H9 (cell line): Measurements from ENCODE around the gene THAP4. TPM values are rescaled to one million over a fixed set of nuclear protein-coding genes. Genes with fewer than 3 reads are reported as not detected.

Experiments
- DNase-seq: peaks from one replicate; pipeline ENCODE4 v3.0.0-alpha.2; 2017
- H2AFZ ChIP-seq: one replicate; pipeline ENCODE4 v1.6.1; 2013; ENCODE audit warnings: mild to moderate bottlenecking, low read length, control low read depth, moderate library complexity
- H2AK5ac ChIP-seq: 2 replicates; pipeline ENCODE4 v1.6.1; 2013; ENCODE audit warnings: low read length, control low read depth, mixed read lengths; ENCODE audit not compliant: insufficient read length
- H2BK120ac ChIP-seq: one replicate; pipeline ENCODE4 v1.6.1; 2013; ENCODE audit warnings: low read depth, mild to moderate bottlenecking, low read length, control low read depth, inconsistent platforms; ENCODE audit not compliant: poor library complexity, severe bottlenecking
- H2BK12ac ChIP-seq: 2 replicates; pipeline ENCODE4 v1.6.1; 2013; ENCODE audit warnings: low read length, control low read depth, mixed read lengths, low read depth; ENCODE audit not compliant: insufficient read length
- H2BK15ac ChIP-seq: 2 replicates; pipeline ENCODE4 v1.6.1; 2013; ENCODE audit warnings: low read depth, low read length, control low read depth
- H2BK20ac ChIP-seq: one replicate; pipeline ENCODE4 v1.6.1; 2013; ENCODE audit warnings: low read depth, mild to moderate bottlenecking, low read length, control low read depth, inconsistent platforms; ENCODE audit not compliant: poor library complexity, severe bottlenecking
- H2BK5ac ChIP-seq: 2 replicates; pipeline ENCODE4 v1.6.1; 2013; ENCODE audit warnings: low read length, control low read depth, mixed read lengths; ENCODE audit not compliant: insufficient read length
- H3K14ac ChIP-seq: 2 replicates; pipeline ENCODE4 v1.6.1; 2013; ENCODE audit warnings: low read length, control low read depth; ENCODE audit not compliant: insufficient read depth
- H3K18ac ChIP-seq: 2 replicates; pipeline ENCODE4 v1.6.1; 2013; ENCODE audit warnings: low read depth, mild to moderate bottlenecking, mixed read lengths, low read length, control low read depth; ENCODE audit not compliant: insufficient read length
- H3K23ac ChIP-seq: 2 replicates; pipeline ENCODE4 v1.6.1; 2013; ENCODE audit warnings: low read length, control low read depth, mixed read lengths, low read depth; ENCODE audit not compliant: insufficient read length
- H3K23me2 ChIP-seq: 2 replicates; pipeline ENCODE4 v1.6.1; 2013; ENCODE audit warnings: low read depth, mild to moderate bottlenecking, mixed read lengths, low read length, control low read depth; ENCODE audit not compliant: insufficient read length, poor library complexity, severe bottlenecking
- H3K27ac ChIP-seq: 2 replicates; pipeline ENCODE4 v1.5.1; 2013; ENCODE audit warnings: low read length, control low read depth, mixed read lengths, low read depth; ENCODE audit not compliant: insufficient read length
- H3K27me3 ChIP-seq: 2 replicates; pipeline ENCODE4 v1.6.1; 2013; ENCODE audit warnings: low read length, control low read depth, inconsistent platforms; ENCODE audit not compliant: insufficient read depth
- H3K4ac ChIP-seq: 2 replicates; pipeline ENCODE4 v1.6.1; 2013; ENCODE audit warnings: low read depth, mild to moderate bottlenecking, control low read depth, inconsistent platforms, low read length, moderate library complexity
- H3K4me1 ChIP-seq: 2 replicates; pipeline ENCODE4 v1.6.1; 2013; ENCODE audit warnings: low read length, control low read depth, inconsistent platforms; ENCODE audit not compliant: insufficient read depth
- H3K4me2 ChIP-seq: 2 replicates; pipeline ENCODE4 v1.6.1; 2013; ENCODE audit warnings: low read length, control low read depth, mixed read lengths; ENCODE audit not compliant: insufficient read length, insufficient read depth
- H3K56ac ChIP-seq: 2 replicates; pipeline ENCODE4 v1.6.1; 2013; ENCODE audit warnings: low read depth, mild to moderate bottlenecking, mixed read lengths, low read length, control low read depth; ENCODE audit not compliant: insufficient read length
- H3K79me1 ChIP-seq: 2 replicates; pipeline ENCODE4 v1.6.1; 2013; ENCODE audit warnings: low read depth, mild to moderate bottlenecking, moderate library complexity, low read length, control low read depth, inconsistent platforms; ENCODE audit not compliant: insufficient read depth, poor library complexity, severe bottlenecking
- H3K79me2 ChIP-seq: 2 replicates; pipeline ENCODE4 v1.6.1; 2013; ENCODE audit warnings: low read length, control low read depth, inconsistent platforms; ENCODE audit not compliant: insufficient read depth
- H3K9ac ChIP-seq: 2 replicates; pipeline ENCODE4 v1.6.1; 2013; ENCODE audit warnings: low read length, control low read depth, mixed read lengths; ENCODE audit not compliant: insufficient read length; ENCODE audit errors: extremely low read depth
- H3K9me3 ChIP-seq: one replicate; pipeline ENCODE4 v1.6.1; 2013; ENCODE audit warnings: low read depth, low read length, inconsistent platforms; ENCODE audit not compliant: control insufficient read depth
- H3T11ph ChIP-seq: one replicate; pipeline ENCODE4 v1.6.1; 2013; ENCODE audit warnings: mild to moderate bottlenecking, low read length, control low read depth, inconsistent platforms
- H4K20me1 ChIP-seq: one replicate; pipeline ENCODE4 v1.6.1; 2013; ENCODE audit not compliant: control insufficient read depth, insufficient read length, insufficient read depth
- H4K5ac ChIP-seq: 2 replicates; pipeline ENCODE4 v1.6.1; 2013; ENCODE audit warnings: low read depth, mild to moderate bottlenecking, mixed read lengths, low read length, control low read depth; ENCODE audit not compliant: insufficient read length
- H4K8ac ChIP-seq: replicated peaks from 2 replicates; pipeline ENCODE4 v1.6.1; 2013; ENCODE audit warnings: low read length, control low read depth, mixed read lengths, low read depth; ENCODE audit not compliant: insufficient read length
- H4K91ac ChIP-seq: 2 replicates; pipeline ENCODE4 v1.6.1; 2013; ENCODE audit warnings: low read depth, mild to moderate bottlenecking, moderate library complexity, mixed read lengths, low read length, control low read depth; ENCODE audit not compliant: insufficient read length
- H3K27ac Mint-ChIP-seq, 3 experiments: 2 replicates in 2 of 3; 3 replicates in 1 of 3; pipeline ENCODE4 v1.8.0; 2020 to 2021; ENCODE audit warnings: mixed read lengths in 3 of 3, mild to moderate bottlenecking in 1 of 3, moderate library complexity in 1 of 3
- H3K27me3 Mint-ChIP-seq: 2 replicates; pipeline ENCODE4 v1.8.0; 2021; ENCODE audit warnings: low read depth, mild to moderate bottlenecking, moderate library complexity, mixed read lengths
- H3K36me3 Mint-ChIP-seq, 3 experiments: 2 replicates in 2 of 3; 3 replicates in 1 of 3; pipeline ENCODE4 v1.8.0; 2020 to 2021; ENCODE audit warnings: low read depth in 3 of 3, mixed read lengths in 3 of 3; ENCODE audit not compliant: insufficient read depth in 1 of 3
- H3K4me1 Mint-ChIP-seq, 2 experiments: 2 replicates each; pipeline ENCODE4 v1.8.0; 2020; ENCODE audit warnings: mixed read lengths in 2 of 2
- H3K4me3 Mint-ChIP-seq, 2 experiments: 2 replicates in 1 of 2; 3 replicates in 1 of 2; pipeline ENCODE4 v1.8.0; 2020 to 2021; ENCODE audit warnings: mild to moderate bottlenecking in 2 of 2, mixed read lengths in 2 of 2, moderate library complexity in 1 of 2
- H3K9me3 Mint-ChIP-seq, 2 experiments: 2 replicates in 1 of 2; 3 replicates in 1 of 2; pipeline ENCODE4 v1.8.0; 2020; ENCODE audit warnings: mild to moderate bottlenecking in 2 of 2, mixed read lengths in 2 of 2, moderate library complexity in 1 of 2
- WGBS: extraction: QIAGEN DNeasy Blood & Tissue Kit; methylation state at CpG from one replicate; pipeline ENCODE4 v1.1.7; 2013; ENCODE audit warnings: missing lambda C conversion rate, low lambda C conversion rate, mixed read lengths; ENCODE audit not compliant: insufficient read length; ENCODE audit errors: extremely low coverage; 5-methylcytosine and 5-hydroxymethylcytosine counted together
- total RNA-seq: library from RNA; stranded (reverse); gene quantifications from 2 replicates; pipeline ENCODE4 v1.2.1, GENCODE V29; 2021
- TF ChIP-seq, protein P1 (sequence below): fragments of 200-600 bp; sonication (generic); conservative IDR thresholded peaks from 3 replicates; pipeline ENCODE4 v1.8.0; 2021; ENCODE audit warnings: antibody characterized with exemption, mild to moderate bottlenecking

Gene THAP4
- total RNA-seq, 1 experiment from 2014 or later: 70.6 TPM

DNA sequence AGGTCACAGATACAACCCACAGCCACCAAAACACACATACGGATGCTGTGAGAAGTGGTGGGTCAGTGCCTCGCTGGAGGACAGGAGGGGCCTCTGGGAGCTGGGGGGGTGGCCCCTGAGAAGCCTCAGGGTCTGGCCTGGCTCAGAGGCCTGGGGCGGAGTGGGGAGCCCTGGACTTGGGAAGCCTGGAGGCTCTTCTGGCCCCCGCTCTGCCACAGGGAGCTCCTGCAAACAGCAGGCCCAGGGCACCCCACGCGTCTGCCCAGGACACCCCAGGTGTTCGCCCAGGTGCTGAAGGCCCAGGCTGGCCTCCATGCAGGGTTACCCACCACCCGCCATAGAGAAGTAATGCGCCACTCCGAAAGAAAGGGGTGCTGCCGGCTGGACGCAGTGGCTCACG is 25.9 kb downstream of the THAP4 start:
- peaks cover 8 to 9% of the 10 kb centered on the region in 2 experiments for H3K4me1 Mint-ChIP-seq
- no peaks in the 10 kb centered on the region for H3K9me3 Mint-ChIP-seq
- no peaks in the 10 kb centered on the region for H4K20me1 ChIP-seq
- H3K56ac ChIP-seq: no peak overlapping the region
- H3K79me2 ChIP-seq: no peaks in the 10 kb centered on the region; the same call in 1 of the 2 replicates
- no peak overlapping the region for H2BK5ac ChIP-seq
- H2BK12ac ChIP-seq: no peak overlapping the region
- no peak overlapping the region for H4K8ac ChIP-seq
- no peak overlapping the region for H3T11ph ChIP-seq
- H3K18ac ChIP-seq: no peak overlapping the region
- H3K27me3 ChIP-seq: no peaks in the 10 kb centered on the region
- peaks cover 6% of the 10 kb centered on the region for H3K23me2 ChIP-seq
- H2AK5ac ChIP-seq: no peak overlapping the region
- H3K27ac Mint-ChIP-seq: peak overlapping the region; percentile 67 to 95 (median 71); a peak in 4 of 7 replicates
- TF ChIP-seq, protein P1, sequence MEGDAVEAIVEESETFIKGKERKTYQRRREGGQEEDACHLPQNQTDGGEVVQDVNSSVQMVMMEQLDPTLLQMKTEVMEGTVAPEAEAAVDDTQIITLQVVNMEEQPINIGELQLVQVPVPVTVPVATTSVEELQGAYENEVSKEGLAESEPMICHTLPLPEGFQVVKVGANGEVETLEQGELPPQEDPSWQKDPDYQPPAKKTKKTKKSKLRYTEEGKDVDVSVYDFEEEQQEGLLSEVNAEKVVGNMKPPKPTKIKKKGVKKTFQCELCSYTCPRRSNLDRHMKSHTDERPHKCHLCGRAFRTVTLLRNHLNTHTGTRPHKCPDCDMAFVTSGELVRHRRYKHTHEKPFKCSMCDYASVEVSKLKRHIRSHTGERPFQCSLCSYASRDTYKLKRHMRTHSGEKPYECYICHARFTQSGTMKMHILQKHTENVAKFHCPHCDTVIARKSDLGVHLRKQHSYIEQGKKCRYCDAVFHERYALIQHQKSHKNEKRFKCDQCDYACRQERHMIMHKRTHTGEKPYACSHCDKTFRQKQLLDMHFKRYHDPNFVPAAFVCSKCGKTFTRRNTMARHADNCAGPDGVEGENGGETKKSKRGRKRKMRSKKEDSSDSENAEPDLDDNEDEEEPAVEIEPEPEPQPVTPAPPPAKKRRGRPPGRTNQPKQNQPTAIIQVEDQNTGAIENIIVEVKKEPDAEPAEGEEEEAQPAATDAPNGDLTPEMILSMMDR: no peak
- H4K5ac ChIP-seq: no peak overlapping the region
- H3K27ac ChIP-seq: no peak overlapping the region
- no peak overlapping the region for H2BK120ac ChIP-seq
- H3K4me3 Mint-ChIP-seq: peak overlapping the region; percentile 54 to 82
- no peaks in the 10 kb centered on the region for H3K4me1 ChIP-seq
- H3K14ac ChIP-seq: no peak overlapping the region
- H3K9ac ChIP-seq: no peak overlapping the region
- peak overlapping the region; percentile 49 for H3K4me2 ChIP-seq
- H2BK15ac ChIP-seq: no peak overlapping the region
- no peaks in the 10 kb centered on the region for H3K27me3 Mint-ChIP-seq
- H2BK20ac ChIP-seq: no peak overlapping the region
- no peak for DNase-seq
- no peaks in the 10 kb centered on the region for H3K9me3 ChIP-seq
- no peak overlapping the region for H3K23ac ChIP-seq
- peaks cover 3 to 13% (median 10%) of the 10 kb centered on the region in 3 experiments; a peak in 5 of 7 replicates for H3K36me3 Mint-ChIP-seq
- no peak overlapping the region for H3K4ac ChIP-seq
- no peak overlapping the region for H4K91ac ChIP-seq
- no peaks in the 10 kb centered on the region for H3K79me1 ChIP-seq
- no CpG with 5 or more reads among the region's 13 CpGs for WGBS
- H2AFZ ChIP-seq: no peak overlapping the region
